H1 (cell line): Measurements from ENCODE around the gene PRR7. TPM values are rescaled to one million over a fixed set of nuclear protein-coding genes. Genes with fewer than 3 reads are reported as not detected.

ENCODE experiments used
- CTCF ChIA-PET: fragments of 300-600 bp; sonication (Branson Sonifier 250); formaldehyde crosslinking; loops from one replicate; lab custom pipeline; 2021; ENCODE audit not compliant: partially characterized antibody; lab: Charles Lee
- POLR2A ChIA-PET: fragments of 300-600 bp; sonication (Branson Sonifier 250); formaldehyde crosslinking; loops from one replicate; lab custom pipeline; 2021; ENCODE audit warnings: inconsistent platforms; ENCODE audit not compliant: partially characterized antibody; lab: Charles Lee
- DNase-seq, 2 experiments: peaks; one replicate each; pipeline versions ENCODE4 v3.0.0 to v3.0.0-alpha.2; 2010 to 2022; ENCODE audit warnings: low spot score in 2 of 2, low read depth in 1 of 2, mixed read lengths in 1 of 2
- FAIRE-seq: peaks from 2 replicates; lab custom pipeline; 2011; peaks lifted over from hg19 to GRCh38; lab: Jason Lieb, UNC
- H2AFZ ChIP-seq: 2 replicates; pipeline ENCODE4 v1.8.1; 2012; ENCODE audit warnings: low read length, inconsistent platforms
- H2AK5ac ChIP-seq: 2 replicates; pipeline ENCODE4 v1.6.1; 2013; ENCODE audit warnings: low read depth, low read length
- H2BK120ac ChIP-seq: replicated peaks from 2 replicates; pipeline ENCODE3; 2013; ENCODE audit warnings: low read depth, low read length, inconsistent platforms
- H2BK12ac ChIP-seq: 2 replicates; pipeline ENCODE4 v1.6.1; 2013; ENCODE audit warnings: low read depth, low read length
- H2BK15ac ChIP-seq: 2 replicates; pipeline ENCODE4 v1.6.1; 2013; ENCODE audit warnings: low read length
- H2BK20ac ChIP-seq: 2 replicates; pipeline ENCODE4 v1.6.1; 2013; ENCODE audit warnings: low read length
- H2BK5ac ChIP-seq: 2 replicates; pipeline ENCODE4 v1.6.1; 2013; ENCODE audit warnings: low read depth, low read length
- H3K14ac ChIP-seq: 2 replicates; pipeline ENCODE4 v1.6.1; 2013; ENCODE audit warnings: inconsistent platforms; ENCODE audit not compliant: insufficient read length
- H3K18ac ChIP-seq: 2 replicates; pipeline ENCODE4 v1.6.1; 2013; ENCODE audit warnings: low read length; ENCODE audit errors: extremely low read depth
- H3K23ac ChIP-seq: 2 replicates; pipeline ENCODE4 v1.6.1; 2013; ENCODE audit warnings: inconsistent platforms; ENCODE audit not compliant: insufficient read length
- H3K23me2 ChIP-seq: 2 replicates; pipeline ENCODE4 v1.6.1; 2013; ENCODE audit warnings: low read depth, low read length
- H3K27ac ChIP-seq: 2 replicates; pipeline ENCODE4 v1.6.1; 2011; ENCODE audit warnings: low read depth, low read length, inconsistent platforms
- H3K27me3 ChIP-seq, 4 experiments: replicated peaks in 1 of 4; 1 replicate in 1 of 4; 2 replicates in 3 of 4; pipeline versions ENCODE4 v1.6.1 to v1.8.1; 2011 to 2013; ENCODE audit warnings: low read length in 3 of 4, mild to moderate bottlenecking in 3 of 4, inconsistent platforms in 2 of 4, mixed read lengths in 2 of 4, moderate library complexity in 1 of 4; ENCODE audit not compliant: control insufficient read depth in 3 of 4, insufficient read depth in 3 of 4; ENCODE audit errors: extremely low read depth in 1 of 4
- H3K36me3 ChIP-seq, 4 experiments: 2 replicates each; pipeline versions ENCODE4 v1.6.1 to v1.8.1; 2011 to 2013; ENCODE audit warnings: mild to moderate bottlenecking in 4 of 4, low read length in 3 of 4, moderate library complexity in 2 of 4, control low read depth in 1 of 4, inconsistent platforms in 1 of 4; ENCODE audit not compliant: insufficient read depth in 4 of 4, control insufficient read depth in 2 of 4
- H3K4ac ChIP-seq: replicated peaks from 2 replicates; pipeline ENCODE3; 2013; ENCODE audit warnings: low read length, low read depth, mixed read lengths, inconsistent platforms; ENCODE audit not compliant: insufficient read length
- H3K4me1 ChIP-seq, 4 experiments: replicated peaks in 1 of 4; 1 replicate in 1 of 4; 2 replicates in 3 of 4; pipeline versions ENCODE4 v1.6.1 to v1.8.1; 2011 to 2013; ENCODE audit warnings: low read length in 3 of 4, inconsistent platforms in 2 of 4, mixed read lengths in 1 of 4; ENCODE audit not compliant: insufficient read depth in 4 of 4, control insufficient read depth in 3 of 4
- H3K4me2 ChIP-seq, 2 experiments: 2 replicates each; pipeline versions ENCODE4 v1.6.1 to v1.8.1; 2011 to 2013; ENCODE audit warnings: low read depth in 2 of 2, low read length in 2 of 2, control low read depth in 1 of 2, inconsistent platforms in 1 of 2, mild to moderate bottlenecking in 1 of 2; ENCODE audit not compliant: insufficient read depth in 1 of 2
- H3K4me3 ChIP-seq, 4 experiments: fragments of 200-600, 300-600 bp in 1 of 4; sonication (generic), shearing (Covaris generic), sonication (Bioruptor Twin) in 1 of 4; 2 replicates each; pipeline versions ENCODE4 v1.5.1 to v1.8.1; 2011 to 2016; ENCODE audit warnings: low read length in 4 of 4, low read depth in 3 of 4, control low read depth in 2 of 4, inconsistent platforms in 2 of 4, mild to moderate bottlenecking in 2 of 4, mixed read lengths in 1 of 4, moderate library complexity in 1 of 4; ENCODE audit not compliant: insufficient read depth in 2 of 4; ENCODE audit errors: extremely low read depth in 1 of 4
- H3K56ac ChIP-seq: replicated peaks from 2 replicates; pipeline ENCODE3; 2013; ENCODE audit warnings: low read depth, mild to moderate bottlenecking, mixed read lengths, low read length, inconsistent platforms; ENCODE audit not compliant: insufficient read length
- H3K79me1 ChIP-seq: 2 replicates; pipeline ENCODE4 v1.6.1; 2013; ENCODE audit warnings: low read depth, low read length, control low read depth
- H3K79me2 ChIP-seq, 2 experiments: 2 replicates each; pipeline versions ENCODE4 v1.6.1 to v1.8.1; 2012 to 2013; ENCODE audit warnings: low read length in 2 of 2, mild to moderate bottlenecking in 2 of 2, inconsistent platforms in 1 of 2; ENCODE audit not compliant: insufficient read depth in 2 of 2, control insufficient read depth in 1 of 2
- H3K9ac ChIP-seq, 4 experiments: replicated peaks in 1 of 4; 1 replicate in 1 of 4; 2 replicates in 3 of 4; pipeline versions ENCODE4 v1.6.1 to v1.8.1; 2011 to 2013; ENCODE audit warnings: low read depth in 3 of 4, low read length in 3 of 4, control low read depth in 2 of 4, mild to moderate bottlenecking in 2 of 4, moderate library complexity in 2 of 4, inconsistent platforms in 1 of 4; ENCODE audit errors: extremely low read depth in 1 of 4
- H3K9me3 ChIP-seq, 2 experiments: 2 replicates each; pipeline versions ENCODE4 v1.6.1 to v1.8.1; 2012 to 2013; ENCODE audit warnings: mild to moderate bottlenecking in 2 of 2, moderate library complexity in 2 of 2, control low read depth in 1 of 2, inconsistent platforms in 1 of 2, low read depth in 1 of 2, low read length in 1 of 2, mixed read lengths in 1 of 2; ENCODE audit not compliant: insufficient read depth in 2 of 2
- H4K20me1 ChIP-seq, 2 experiments: replicated peaks in 1 of 2; 2 replicates each; pipeline versions ENCODE3 to v1.8.1; 2011 to 2013; ENCODE audit warnings: inconsistent platforms in 2 of 2, low read length in 2 of 2, mild to moderate bottlenecking in 1 of 2; ENCODE audit not compliant: insufficient read depth in 2 of 2, control insufficient read depth in 1 of 2
- H4K5ac ChIP-seq: 2 replicates; pipeline ENCODE4 v1.6.1; 2013; ENCODE audit warnings: low read length, low read depth, mixed read lengths, inconsistent platforms; ENCODE audit not compliant: insufficient read length
- H4K8ac ChIP-seq: 2 replicates; pipeline ENCODE4 v1.8.0; 2013; ENCODE audit warnings: mild to moderate bottlenecking, moderate library complexity, low read length, inconsistent platforms; ENCODE audit not compliant: insufficient read depth; ENCODE audit errors: extremely low read depth
- H4K91ac ChIP-seq: replicated peaks from 2 replicates; pipeline ENCODE3; 2013; ENCODE audit warnings: low read length, mixed read lengths, inconsistent platforms; ENCODE audit not compliant: insufficient read length
- POU5F1 ChIP-seq: IDR thresholded peaks from 2 replicates; pipeline ENCODE4 v1.6.1; 2011; ENCODE audit warnings: low read depth, mild to moderate bottlenecking, low read length, moderate library complexity
- WGBS, 2 experiments: shearing (Covaris generic) in 1 of 2; methylation state at CpG; one replicate each; pipeline versions ENCODE4 v1.1.6 to v1.1.7; 2013 to 2015; ENCODE audit warnings: low lambda C conversion rate in 2 of 2, mixed read lengths in 2 of 2, inconsistent platforms in 1 of 2, low coverage in 1 of 2, missing lambda C conversion rate in 1 of 2; ENCODE audit not compliant: insufficient replicate concordance in 2 of 2, insufficient coverage in 1 of 2, insufficient read length in 1 of 2; ENCODE audit errors: extremely low coverage in 1 of 2, missing lambda C conversion rate in 1 of 2; 5-methylcytosine and 5-hydroxymethylcytosine counted together
- polyA plus RNA-seq, 7 experiments: library from polyadenylated mRNA; depleted of rRNA in 3 of 7; stranded (reverse) in 5 of 7; unstranded in 2 of 7; fragments of >200 nt in 5 of 7; fragments of 200-250 nt in 2 of 7; gene quantifications; 1 replicate in 5 of 7; 2 replicates in 1 of 7; 4 replicates in 1 of 7; pipeline versions ENCODE4 v1.2.1 to v1.2.3, GENCODE V29; 2011 to 2013; ENCODE audit warnings: missing spikeins in 2 of 7, mixed read lengths in 2 of 7
- total RNA-seq: library from RNA; stranded (reverse); fragmentation: NEBNext Ultra II Directional; extraction: Animal tissue kit (Norgen Biotek cat#: 25700); gene quantifications from 2 replicates; pipeline ENCODE4 v1.2.1, GENCODE V29; 2021

PRR7 gene
- total and polyA plus RNA-seq, 2 of the 8 experiments (the other 6 are each of a cell fraction or from before 2014, with no cell fraction given): 8.0 to 11.8 TPM

GRCh38 chr5:177421062-177421798, 25.4 kb upstream of the PRR7 start:
- Histone ChIP-seq H2BK20ac (no peak overlapping the region), H3K56ac (no peak overlapping the region), H3K79me2 (no peaks in the 10 kb centered on the region), H4K5ac (no peak overlapping the region), H3K27me3 (no peaks in the 10 kb centered on the region), H3K27ac (no peak overlapping the region), H3K14ac (no peak overlapping the region), H2AK5ac (no peak overlapping the region), H3K18ac (no peak overlapping the region), H3K4me1 (peaks cover 0 to 4% (median 0%) of the 10 kb centered on the region in 4 experiments; a peak in 2 of 7 replicates), H4K20me1 (no peaks in the 10 kb centered on the region), H3K9me3 (no peaks in the 10 kb centered on the region), H3K23me2 (peaks cover 5% of the 10 kb centered on the region), H4K8ac (no peak overlapping the region), H2BK15ac (no peak overlapping the region), H2BK120ac (no peak overlapping the region), H2AFZ (no peak overlapping the region), H2BK12ac (no peak overlapping the region), H3K4me2 (no peak overlapping the region), H3K9ac (no peak overlapping the region), H3K36me3 (no peaks in the 10 kb centered on the region), H3K4me3 (no peak overlapping the region), H4K91ac (no peak overlapping the region), H2BK5ac (no peak overlapping the region), H3K23ac (no peak overlapping the region), H3K79me1 (no peaks in the 10 kb centered on the region), H3K4ac (no peak overlapping the region)
- 93% methylated on average over 6 of the region's 6 CpGs; no CpG with 5 or more reads in 1 of the 2 experiments for WGBS, 2 experiments
- FAIRE-seq: no peak
- no peak for DNase-seq
- ChIA-PET POLR2A (interaction anchor here (1.0 to 24.2 kb wide), 4 partner anchors 8 to 56 kb away, joined by 3 to 460 read pairs (median 3); partner anchors contain the start of gene PRR7), CTCF (interaction anchor here (0.6 to 7.1 kb wide), 8 partner anchors 12 to 43 kb away, joined by 3 to 57 read pairs (median 6); partner anchors contain the start of genes F12 and PFN3)
- no peak for TF ChIP-seq POU5F1
